RWPE1 (cell line): Measurements from ENCODE around the gene IFTAP.

ENCODE experiments used
- CTCF ChIA-PET: fragments of 350-600 bp; sonication (Branson Sonifier 250); formaldehyde crosslinking; extraction: SDS; loops from one replicate; lab custom pipeline; 2021; lab: Yijun Ruan, JAX
- POLR2A ChIA-PET: fragments of 400-600 bp; formaldehyde crosslinking; extraction: SDS; loops from one replicate; lab custom pipeline; 2020; ENCODE audit warnings: antibody characterized with exemption; ENCODE audit not compliant: low non-redundant PET; lab: Yijun Ruan, JAX
- DNase-seq: peaks from one replicate; pipeline ENCODE4 v3.0.0; 2012; ENCODE audit warnings: low spot score
- H3K27ac ChIP-seq: fragments of 450-650 bp; 2 replicates; pipeline ENCODE4 v1.5.1; 2017
- TF ChIP-seq, protein P1 (sequence below): fragments of 450-650 bp; conservative IDR thresholded peaks from 2 replicates; pipeline ENCODE4 v1.5.1; 2017; ENCODE audit warnings: low read depth, mild to moderate bottlenecking

Gene IFTAP

DNA sequence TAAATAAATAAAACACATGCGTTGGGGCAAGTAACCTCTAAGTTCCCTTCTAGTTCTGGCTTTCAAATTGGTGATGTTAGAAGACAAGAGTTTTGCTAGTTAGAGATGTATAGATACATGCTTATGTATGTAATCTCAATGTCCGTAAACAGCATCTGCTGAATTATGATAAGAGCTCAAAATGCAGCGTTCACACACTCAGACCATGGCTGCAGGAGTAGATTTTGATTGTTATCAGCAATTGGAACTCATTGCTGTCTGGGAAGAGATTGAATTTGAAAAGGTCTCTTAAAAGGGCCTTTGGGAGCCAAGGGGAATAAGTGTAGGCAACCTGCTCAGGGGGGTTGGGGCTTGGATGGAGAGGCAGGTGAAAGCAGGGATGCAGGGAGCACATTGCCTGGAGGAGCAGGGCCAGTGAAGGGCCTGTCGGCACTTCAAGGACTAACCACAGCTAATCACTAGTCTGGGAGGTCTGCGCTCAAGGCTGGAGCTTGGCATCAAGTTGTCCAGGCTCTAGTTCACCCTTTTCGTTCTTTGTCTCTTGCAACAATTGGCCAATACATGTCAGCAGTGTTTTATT, 29.2 kb upstream of the IFTAP start:
- ChIA-PET POLR2A (no interaction called here), CTCF (interaction anchor here (0.6 to 2.6 kb wide), 10 partner anchors 8 to 974 kb away, joined by 3 to 25 read pairs (median 3); no protein-coding TSS in a partner anchor)
- no peak for DNase-seq
- TF ChIP-seq, protein P1, sequence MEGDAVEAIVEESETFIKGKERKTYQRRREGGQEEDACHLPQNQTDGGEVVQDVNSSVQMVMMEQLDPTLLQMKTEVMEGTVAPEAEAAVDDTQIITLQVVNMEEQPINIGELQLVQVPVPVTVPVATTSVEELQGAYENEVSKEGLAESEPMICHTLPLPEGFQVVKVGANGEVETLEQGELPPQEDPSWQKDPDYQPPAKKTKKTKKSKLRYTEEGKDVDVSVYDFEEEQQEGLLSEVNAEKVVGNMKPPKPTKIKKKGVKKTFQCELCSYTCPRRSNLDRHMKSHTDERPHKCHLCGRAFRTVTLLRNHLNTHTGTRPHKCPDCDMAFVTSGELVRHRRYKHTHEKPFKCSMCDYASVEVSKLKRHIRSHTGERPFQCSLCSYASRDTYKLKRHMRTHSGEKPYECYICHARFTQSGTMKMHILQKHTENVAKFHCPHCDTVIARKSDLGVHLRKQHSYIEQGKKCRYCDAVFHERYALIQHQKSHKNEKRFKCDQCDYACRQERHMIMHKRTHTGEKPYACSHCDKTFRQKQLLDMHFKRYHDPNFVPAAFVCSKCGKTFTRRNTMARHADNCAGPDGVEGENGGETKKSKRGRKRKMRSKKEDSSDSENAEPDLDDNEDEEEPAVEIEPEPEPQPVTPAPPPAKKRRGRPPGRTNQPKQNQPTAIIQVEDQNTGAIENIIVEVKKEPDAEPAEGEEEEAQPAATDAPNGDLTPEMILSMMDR, result no peak
- no peak overlapping the region for H3K27ac ChIP-seq

DNA sequence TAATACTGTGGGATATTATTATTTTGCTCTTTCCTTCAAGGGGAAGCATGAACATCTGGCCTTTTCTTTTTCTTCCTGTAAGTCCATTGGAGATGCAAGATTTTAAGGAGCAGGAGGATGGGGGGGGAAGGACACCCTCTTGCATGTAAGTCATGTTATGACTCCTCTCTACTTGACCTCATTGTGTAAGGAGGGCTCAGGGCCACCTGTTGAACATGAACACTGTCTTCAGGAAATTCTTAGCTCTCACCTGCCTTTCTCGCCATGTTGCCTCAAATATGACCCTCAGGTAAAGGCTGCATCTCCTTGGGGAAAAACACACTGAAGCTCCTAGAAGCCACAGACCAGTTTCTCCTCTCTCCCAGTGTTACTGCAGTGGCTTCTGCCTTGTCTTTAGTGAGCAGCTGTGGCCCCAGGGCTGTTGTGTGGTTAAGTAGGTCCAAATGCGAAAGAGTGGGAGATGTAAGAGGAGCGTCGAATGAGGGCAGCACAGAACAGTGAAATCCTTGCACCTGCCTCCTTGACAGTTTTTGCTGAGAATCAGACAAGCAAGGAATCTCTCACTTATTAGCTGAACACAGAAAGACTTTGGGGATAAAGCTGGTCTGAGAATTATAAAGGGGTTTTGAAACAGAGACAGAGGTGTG, 27.8 kb upstream of the IFTAP start:
- CTCF ChIA-PET, result interaction anchor here (1.1 kb wide), 1 partner anchor 180 kb away, joined by 3 read pairs; no protein-coding TSS in a partner anchor
- TF ChIP-seq, protein P1, result no peak

DNA sequence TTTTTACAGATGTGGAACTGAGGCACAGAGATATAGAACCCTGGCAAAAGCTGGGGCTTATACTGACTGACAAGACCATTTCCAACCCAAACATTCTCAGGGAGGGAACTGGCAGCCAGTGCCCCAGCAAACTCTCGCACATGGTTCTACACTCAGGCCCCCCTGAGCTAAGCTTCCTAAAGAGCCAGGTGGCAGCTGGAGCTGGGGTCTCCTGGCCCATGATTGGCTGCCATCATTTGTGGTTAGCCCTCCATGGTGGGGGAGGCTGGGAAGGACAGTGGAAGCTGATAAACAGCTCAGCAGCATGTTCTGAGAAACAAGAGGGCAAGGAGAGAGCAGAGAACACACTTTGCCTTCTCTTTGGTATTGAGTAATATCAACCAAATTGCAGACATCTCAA, 26.6 kb upstream of the IFTAP start, which contains the start of gene RAG1:
Gene RAG1, plus strand, starts transcription at position 314 of the 400 bp plus-strand sequence. CDS start 5,298 bp downstream, outside the sequence.
- CTCF ChIA-PET, result no interaction called here
- TF ChIP-seq, protein P1, result no peak

More for the DNA sequence above, 27.8 kb upstream of the IFTAP start:
- DNase-seq, result no peak
- POLR2A ChIA-PET, result no interaction called here
- H3K27ac ChIP-seq, result no peak overlapping the region

DNA sequence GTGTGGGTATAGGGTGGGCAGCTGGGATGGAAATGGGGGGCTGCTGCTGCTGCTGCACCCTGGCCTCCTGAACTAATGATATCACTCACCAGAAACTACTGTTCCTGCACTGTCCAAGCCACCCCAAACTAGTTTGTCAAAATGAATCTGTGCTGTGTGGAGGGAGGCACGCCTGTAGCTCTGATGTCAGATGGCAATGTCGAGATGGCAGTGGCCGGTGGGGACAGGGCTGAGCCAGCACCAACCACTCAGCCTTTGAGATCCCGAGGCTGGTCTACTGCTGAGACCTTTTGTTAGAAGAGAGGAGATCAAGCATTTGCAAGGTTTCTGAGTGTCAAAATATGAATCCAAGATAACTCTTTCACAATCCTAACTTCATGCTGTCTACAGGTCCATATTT, 25.2 kb upstream of the IFTAP start:
- TF ChIP-seq, protein P1, result no peak
- no peak for DNase-seq
- CTCF ChIA-PET, result no interaction called here
- no peak overlapping the region for H3K27ac ChIP-seq
- POLR2A ChIA-PET, result no interaction called here

More for the DNA sequence above, 26.6 kb upstream of the IFTAP start, which contains the start of gene RAG1:
- no peak within 1 kb of the TSS for H3K27ac ChIP-seq
- no peak for DNase-seq
- POLR2A ChIA-PET, result no interaction called here

DNA sequence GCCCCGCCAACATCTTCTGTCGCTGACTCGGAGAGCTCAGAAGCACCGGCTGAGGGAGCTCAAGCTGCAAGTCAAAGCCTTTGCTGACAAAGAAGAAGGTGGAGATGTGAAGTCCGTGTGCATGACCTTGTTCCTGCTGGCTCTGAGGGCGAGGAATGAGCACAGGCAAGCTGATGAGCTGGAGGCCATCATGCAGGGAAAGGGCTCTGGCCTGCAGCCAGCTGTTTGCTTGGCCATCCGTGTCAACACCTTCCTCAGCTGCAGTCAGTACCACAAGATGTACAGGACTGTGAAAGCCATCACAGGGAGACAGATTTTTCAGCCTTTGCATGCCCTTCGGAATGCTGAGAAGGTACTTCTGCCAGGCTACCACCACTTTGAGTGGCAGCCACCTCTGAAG, 19.8 kb upstream of the IFTAP start:
- TF ChIP-seq, protein P1, result no peak
- ChIA-PET CTCF (no interaction called here), POLR2A (no interaction called here)
- H3K27ac ChIP-seq, result no peak overlapping the region
- no peak for DNase-seq

DNA sequence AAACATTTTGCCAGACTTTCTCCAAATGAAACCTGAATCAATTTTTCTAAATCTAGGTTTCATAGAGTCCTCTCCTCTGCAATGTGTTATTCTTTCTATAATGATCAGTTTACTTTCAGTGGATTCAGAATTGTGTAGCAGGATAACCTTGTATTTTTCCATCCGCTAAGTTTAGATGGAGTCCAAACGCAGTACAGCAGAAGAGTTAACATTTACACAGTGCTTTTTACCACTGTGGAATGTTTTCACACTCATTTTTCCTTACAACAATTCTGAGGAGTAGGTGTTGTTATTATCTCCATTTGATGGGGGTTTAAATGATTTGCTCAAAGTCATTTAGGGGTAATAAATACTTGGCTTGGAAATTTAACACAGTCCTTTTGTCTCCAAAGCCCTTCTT, 16.9 kb upstream of the IFTAP start:
- TF ChIP-seq, protein P1, result no peak
- CTCF ChIA-PET, result no interaction called here
- no peak for DNase-seq
- POLR2A ChIA-PET, result no interaction called here
- H3K27ac ChIP-seq, result no peak overlapping the region
